ENCODE results near the gene ARID1B.

The ARID1B gene

DNA sequence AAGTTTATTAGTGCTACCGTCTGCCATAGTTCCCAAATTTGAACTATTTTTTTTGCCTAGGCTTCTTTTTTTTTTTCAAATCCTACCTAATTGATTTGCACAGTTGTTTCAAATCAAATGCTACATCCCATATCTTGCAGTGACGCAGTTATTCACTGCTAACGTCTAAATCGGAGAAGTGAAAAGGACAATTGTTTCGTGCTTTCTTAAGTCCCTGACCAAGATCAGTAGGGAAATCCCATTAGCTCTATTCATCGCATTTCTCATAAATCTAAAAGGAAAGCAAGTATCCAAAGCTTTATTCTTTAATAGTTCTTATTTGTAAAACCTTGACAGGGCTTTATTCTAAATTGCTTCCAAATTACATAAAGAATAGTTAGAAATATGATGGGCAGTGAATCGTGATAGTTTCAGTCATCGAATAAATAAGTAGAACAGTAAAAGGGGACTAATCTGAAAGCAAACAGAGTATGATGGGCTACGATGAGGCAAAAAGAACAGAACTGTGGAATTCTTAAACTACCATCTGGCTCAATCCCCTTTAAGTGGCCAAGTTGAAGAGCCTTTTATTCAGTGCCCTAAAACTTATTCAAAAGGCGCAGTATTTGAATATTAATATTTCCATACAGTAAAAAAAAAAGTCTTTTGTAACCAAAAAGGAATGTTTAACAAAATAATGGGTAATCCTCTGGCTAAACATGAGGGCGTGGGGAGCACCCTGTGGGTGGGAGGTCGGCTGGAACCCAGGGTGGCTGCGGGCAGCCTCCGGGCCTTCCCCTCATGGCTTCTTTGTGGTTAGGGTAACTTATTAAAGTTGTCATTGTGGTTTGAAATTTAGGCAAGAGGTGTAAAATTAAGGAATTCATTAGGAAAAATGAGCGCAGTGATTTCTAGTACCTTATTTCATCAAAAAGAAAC is 3.0 kb upstream of the ARID1B start:
- DNase-seq (ENCODE audit: low read depth): no peak

DNA sequence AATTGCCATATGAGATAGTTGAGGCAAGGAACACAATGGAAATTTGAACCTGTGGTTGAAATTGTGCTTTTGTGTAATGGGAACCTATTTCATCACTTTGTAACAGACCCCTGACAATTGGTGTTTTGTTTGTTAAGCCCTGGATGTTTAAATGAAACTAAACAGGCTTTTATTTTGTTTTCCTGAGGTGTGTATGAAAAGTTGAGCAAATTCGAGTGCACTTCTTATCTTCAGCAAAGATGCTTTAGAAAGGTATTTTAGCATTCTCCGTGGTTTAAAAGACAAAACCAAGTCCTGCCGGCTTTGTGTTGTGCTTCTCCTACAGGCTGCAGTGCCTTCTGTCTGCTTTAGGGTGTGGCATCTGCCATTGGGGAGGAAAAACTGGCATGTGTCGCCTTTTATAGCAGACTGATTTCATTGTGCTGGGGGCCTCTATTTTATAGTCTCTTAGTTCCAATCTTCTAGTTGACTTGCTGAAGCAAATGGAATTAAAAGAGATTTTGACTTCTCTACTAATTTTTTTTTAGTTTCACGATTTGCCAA is 2.2 kb upstream of the ARID1B start:
- no peak for DNase-seq (ENCODE audit: low read depth)

GRCh38 chr6:156775717-156776116 is 1.5 kb upstream of the ARID1B start:
- DNase-seq (ENCODE audit: low read depth): no peak

- DNase-seq (ENCODE audit: low read depth): no peak
These were observed 723 bp upstream of the ARID1B start for GRCh38 chr6:156776470-156776839.

GRCh38 chr6:156777577-156778453 is 637 bp downstream of the ARID1B start:
- DNase-seq (ENCODE audit: low read depth): no peak

DNA sequence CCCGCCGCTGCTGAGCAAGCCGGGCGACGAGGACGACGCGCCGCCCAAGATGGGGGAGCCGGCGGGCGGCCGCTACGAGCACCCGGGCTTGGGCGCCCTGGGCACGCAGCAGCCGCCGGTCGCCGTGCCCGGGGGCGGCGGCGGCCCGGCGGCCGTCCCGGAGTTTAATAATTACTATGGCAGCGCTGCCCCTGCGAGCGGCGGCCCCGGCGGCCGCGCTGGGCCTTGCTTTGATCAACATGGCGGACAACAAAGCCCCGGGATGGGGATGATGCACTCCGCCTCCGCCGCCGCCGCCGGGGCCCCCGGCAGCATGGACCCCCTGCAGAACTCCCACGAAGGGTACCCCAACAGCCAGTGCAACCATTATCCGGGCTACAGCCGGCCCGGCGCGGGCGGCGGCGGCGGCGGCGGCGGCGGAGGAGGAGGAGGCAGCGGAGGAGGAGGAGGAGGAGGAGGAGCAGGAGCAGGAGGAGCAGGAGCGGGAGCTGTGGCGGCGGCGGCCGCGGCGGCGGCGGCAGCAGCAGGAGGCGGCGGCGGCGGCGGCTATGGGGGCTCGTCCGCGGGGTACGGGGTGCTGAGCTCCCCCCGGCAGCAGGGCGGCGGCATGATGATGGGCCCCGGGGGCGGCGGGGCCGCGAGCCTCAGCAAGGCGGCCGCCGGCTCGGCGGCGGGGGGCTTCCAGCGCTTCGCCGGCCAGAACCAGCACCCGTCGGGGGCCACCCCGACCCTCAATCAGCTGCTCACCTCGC is 1.5 kb downstream of the ARID1B start:
- no peak for DNase-seq (ENCODE audit: low read depth)

DNA sequence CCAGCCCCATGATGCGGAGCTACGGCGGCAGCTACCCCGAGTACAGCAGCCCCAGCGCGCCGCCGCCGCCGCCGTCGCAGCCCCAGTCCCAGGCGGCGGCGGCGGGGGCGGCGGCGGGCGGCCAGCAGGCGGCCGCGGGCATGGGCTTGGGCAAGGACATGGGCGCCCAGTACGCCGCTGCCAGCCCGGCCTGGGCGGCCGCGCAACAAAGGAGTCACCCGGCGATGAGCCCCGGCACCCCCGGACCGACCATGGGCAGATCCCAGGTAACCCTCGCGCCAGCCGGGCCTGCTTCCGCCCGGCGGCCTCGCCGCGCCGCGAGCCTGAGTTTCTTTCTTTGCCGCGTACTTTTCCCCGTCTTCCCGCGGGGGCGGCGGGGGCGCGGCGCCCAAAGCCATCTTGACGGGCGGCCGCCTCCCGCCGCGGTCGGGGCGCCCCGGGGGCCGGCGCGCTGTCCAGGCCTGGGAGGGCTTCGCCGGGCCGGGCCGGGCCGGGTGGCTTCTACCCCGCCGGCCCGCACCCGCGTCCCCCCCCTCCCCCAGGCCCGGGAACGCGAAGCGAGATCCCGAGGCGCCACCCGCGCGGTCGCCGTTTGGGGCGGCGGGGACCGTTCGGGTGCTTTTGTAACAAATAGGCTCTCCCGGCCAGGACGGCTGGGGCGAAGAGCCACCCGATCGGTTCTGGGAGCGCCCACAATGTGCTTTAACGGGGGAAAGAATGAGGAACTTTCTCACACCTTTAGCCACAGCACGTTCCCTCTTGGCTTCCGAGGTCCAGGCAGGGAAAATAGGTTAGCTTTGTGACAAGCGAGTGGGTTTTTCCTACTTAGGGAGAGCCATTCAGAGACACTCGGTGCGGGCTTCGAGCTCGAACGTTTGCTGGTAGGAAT is 2.3 kb downstream of the ARID1B start:
- no peak for DNase-seq (ENCODE audit: low read depth)

DNA sequence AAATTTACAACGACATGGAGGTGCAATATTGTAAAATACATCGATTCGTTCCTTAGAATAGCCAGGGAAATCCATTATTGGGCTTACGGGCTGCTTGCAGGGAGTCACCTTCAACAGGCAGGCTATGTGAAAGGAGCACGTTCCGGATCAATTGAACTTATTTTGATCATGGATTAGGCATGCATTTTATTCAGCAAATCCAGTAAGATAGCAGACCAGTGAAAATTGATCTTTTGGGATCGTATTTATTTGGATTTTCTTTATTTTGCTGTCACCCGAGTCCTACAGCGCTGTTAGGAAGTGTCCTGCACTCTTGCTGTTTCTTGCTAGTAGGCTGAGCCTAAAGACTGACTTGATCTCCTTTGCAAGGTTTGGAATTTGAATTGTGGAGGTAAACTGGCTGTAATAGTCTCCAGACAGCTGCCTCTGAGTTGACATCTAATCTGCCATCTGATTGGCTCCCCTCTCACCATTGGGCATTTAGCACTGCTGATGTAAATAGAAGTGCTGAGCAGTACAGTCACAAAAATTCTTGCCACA is 3.0 kb downstream of the ARID1B start:
- DNase-seq (ENCODE audit: low read depth): peak; percentile 87

DNA sequence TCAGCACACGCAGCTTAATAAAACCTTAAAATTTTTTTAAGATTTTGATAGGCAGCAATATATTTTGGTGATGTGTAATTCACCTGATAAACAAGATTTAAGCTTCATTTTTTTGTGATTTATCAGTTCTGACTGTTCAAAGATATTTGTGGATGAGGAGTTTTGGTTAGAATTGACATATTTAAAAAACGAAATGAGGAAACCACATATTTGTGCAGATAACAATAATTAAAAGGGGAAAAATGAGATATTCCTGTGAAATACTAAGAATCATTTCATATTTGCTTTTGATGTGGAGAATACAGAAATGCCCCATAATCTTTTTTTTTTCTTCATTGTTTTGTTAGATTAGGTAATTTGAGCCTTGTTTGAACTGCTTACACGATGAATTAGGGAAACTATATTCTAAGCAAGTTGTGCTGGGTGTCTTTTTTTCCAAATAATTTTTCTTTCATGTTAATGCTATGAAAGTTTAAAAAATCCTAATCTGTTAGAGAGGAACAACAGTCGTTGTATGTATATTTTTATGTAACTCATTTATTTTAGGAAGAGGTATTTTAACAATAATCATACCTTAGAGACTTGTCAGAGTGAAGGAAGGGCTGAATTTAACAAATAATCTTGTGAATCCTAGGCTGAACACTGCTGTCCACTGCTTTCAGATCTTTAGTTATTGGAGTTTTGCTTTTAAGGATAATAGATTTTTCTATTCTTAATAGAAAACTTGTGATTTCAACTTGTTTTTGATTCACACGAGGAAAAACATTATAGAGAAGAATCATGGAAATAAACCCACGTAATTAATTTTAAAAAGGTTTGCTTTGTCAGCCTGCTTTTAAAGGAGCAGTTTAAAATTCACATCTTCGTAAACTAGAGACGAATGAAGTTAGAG is 4.0 kb downstream of the ARID1B start:
- DNase-seq (ENCODE audit: low read depth): no peak

GRCh38 chr6:156781861-156782631 is 4.9 kb downstream of the ARID1B start:
- DNase-seq (ENCODE audit: low read depth): no peak

DNA sequence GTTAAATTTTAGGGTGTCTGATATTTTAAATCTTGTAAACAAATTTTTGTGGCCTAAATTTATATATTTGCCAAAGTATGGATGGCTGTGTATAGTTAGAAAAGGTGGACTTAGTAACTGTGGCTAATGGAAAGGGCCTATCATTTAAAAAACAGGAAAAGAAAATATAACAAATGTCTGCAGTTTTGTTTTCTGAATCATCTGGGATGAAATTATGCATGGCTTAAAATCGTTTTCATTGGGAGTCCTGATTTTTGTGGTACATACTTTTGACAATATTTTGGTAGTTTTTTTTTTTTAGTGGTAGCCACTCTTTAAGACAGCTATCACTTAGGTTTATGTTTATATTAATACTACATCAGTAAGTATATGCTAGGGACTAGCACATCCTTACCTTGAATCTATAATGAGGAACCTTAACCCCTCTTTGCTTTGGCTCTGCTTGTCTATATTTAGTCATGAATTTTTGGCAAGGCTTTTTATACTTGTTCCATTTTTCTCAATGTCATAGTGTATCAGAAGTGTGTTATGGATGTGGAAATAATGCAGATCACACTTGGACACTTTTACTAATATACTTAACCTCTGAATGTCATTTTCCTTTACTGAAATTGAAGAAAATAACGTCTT is 5.6 kb downstream of the ARID1B start:
- DNase-seq (ENCODE audit: low read depth): no peak

- DNase-seq (ENCODE audit: low read depth): no peak
These were observed 6.8 kb downstream of the ARID1B start for GRCh38 chr6:156783958-156784357.

- no peak for DNase-seq (ENCODE audit: low read depth)
These were observed 9.5 kb downstream of the ARID1B start for GRCh38 chr6:156786652-156787051.

DNA sequence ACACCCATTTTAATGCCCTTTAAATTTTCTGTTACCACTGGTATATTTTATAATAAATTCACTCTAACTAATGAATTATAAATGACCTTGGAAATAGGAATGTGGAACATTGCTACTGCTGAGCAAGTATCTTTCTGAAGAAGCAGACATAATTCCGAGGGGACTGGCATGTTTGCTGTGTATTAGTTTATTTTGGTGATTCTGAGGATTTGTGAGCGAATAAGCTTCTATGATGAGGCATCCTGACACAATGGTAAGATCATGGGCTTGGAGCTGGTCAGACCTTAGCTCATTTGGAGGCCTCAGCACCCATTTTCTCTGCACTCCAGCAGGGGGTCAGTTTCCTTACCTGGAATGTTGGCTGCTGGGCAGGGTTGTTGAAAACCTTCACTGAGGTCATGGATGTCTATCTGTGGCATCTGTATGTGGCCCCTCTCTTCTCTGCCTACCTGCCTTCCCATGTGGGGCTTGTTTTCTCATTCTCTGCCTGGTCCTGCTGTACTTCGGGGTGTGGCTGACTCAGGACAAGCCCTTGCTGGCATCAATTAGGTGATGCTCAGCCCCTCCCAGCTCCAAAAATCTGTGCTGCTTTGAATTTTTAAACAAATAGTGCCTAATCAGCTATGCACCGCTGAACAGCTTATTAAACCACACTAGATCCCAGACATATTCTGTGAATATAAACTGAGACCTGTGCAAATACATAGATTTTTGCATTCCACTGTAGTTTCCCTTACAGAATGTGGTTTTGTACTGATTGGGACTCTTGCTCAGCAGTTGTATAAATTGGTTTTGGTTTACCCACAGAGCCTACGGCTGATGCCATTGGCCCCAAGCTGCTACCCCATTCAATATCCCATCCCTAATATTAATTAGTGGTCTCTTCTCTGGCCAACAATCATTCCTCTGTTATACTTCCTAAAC is 10.7 kb downstream of the ARID1B start:
- DNase-seq (ENCODE audit: low read depth): no peak

GRCh38 chr6:156789081-156789943 is 12.1 kb downstream of the ARID1B start:
- no peak for DNase-seq (ENCODE audit: low read depth)

DNA sequence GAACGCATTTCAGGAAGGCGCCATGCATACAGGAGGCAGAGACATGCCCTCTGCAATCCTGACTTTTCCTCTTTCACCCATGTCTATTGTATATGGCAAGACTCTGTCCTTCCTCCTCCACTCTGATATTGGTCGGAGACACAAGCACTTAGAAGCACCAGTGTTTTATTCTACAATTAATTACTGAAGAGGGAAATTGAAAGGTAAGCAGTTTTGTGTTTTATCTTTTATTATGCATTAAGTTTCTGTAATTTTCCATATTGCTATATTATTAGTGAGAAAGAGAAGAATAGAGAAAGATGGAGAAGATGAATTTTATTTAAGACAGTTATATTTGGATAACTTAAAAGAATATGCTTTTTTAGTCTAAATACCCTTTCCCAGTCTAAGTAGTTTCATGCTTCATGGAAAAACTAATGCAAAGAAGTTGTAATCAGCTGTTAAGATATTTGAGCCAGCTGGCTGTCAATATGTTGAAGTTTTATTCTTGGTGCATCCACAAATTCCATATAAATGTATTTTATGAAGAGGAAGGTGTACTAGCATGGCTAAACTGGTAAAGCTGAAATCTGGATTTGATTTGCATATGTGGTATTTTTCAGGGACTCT is 13.6 kb downstream of the ARID1B start:
- no peak for DNase-seq (ENCODE audit: low read depth)
